Neural cell (in vitro differentiated cells): Measurements from ENCODE around the gene MCUR1. TPM values are rescaled to one million over a fixed set of nuclear protein-coding genes. Genes with fewer than 3 reads are reported as not detected.
"Not testable (repeated sequence)": the region's sequence is repeated elsewhere in the genome, so short reads cannot be mapped to it uniquely, and the experiment has no call there.

Experiments used
- H2AFZ ChIP-seq: fragments of 200-600, 300-800 bp; sonication (generic), shearing (Covaris generic); 2 replicates; pipeline ENCODE4 v1.6.0; 2014; ENCODE audit warnings: low read depth, mild to moderate bottlenecking, antibody characterized with exemption, low read length, moderate library complexity
- H3F3A ChIP-seq: fragments of 200-600 bp; shearing (Covaris generic); 2 replicates; pipeline ENCODE4 v1.6.1; 2016; ENCODE audit warnings: mild to moderate bottlenecking, moderate library complexity, mixed read lengths, antibody characterized with exemption, low read length; ENCODE audit not compliant: insufficient read depth, poor library complexity, severe bottlenecking
- H3K27ac ChIP-seq: fragments of 200-600, 300-800 bp; sonication (generic), shearing (Covaris generic); 2 replicates; pipeline ENCODE4 v1.5.1; 2014; ENCODE audit warnings: mild to moderate bottlenecking, low read length, moderate library complexity
- H3K27me3 ChIP-seq: fragments of 300-800, 200-600 bp; sonication (generic), shearing (Covaris generic); 2 replicates; pipeline ENCODE4 v1.6.0; 2014; ENCODE audit warnings: mild to moderate bottlenecking, low read depth, low read length, moderate library complexity; ENCODE audit not compliant: insufficient read depth
- H3K36me3 ChIP-seq: fragments of 300-800, 200-600 bp; sonication (generic), shearing (Covaris generic); 2 replicates; pipeline ENCODE4 v1.5.1; 2014; ENCODE audit warnings: mild to moderate bottlenecking, antibody characterized with exemption, low read length, moderate library complexity; ENCODE audit not compliant: insufficient read depth
- H3K4me2 ChIP-seq: fragments of 300-800, 200-600 bp; sonication (generic), shearing (Covaris generic); 2 replicates; pipeline ENCODE4 v1.6.0; 2014; ENCODE audit warnings: mild to moderate bottlenecking, low read length
- H3K4me3 ChIP-seq: fragments of 300-800, 200-600 bp; sonication (generic), shearing (Covaris generic); 2 replicates; pipeline ENCODE4 v1.5.1; 2014; ENCODE audit warnings: mild to moderate bottlenecking, low read length, moderate library complexity
- H3K79me2 ChIP-seq: fragments of 200-600 bp; shearing (Covaris generic); replicated peaks from 2 replicates; pipeline ENCODE4 v1.6.0; 2014; ENCODE audit warnings: mild to moderate bottlenecking, low read length, moderate library complexity; ENCODE audit not compliant: insufficient read depth
- H3K9ac ChIP-seq: fragments of 300-800, 200-600 bp; sonication (generic), shearing (Covaris generic); 2 replicates; pipeline ENCODE4 v1.6.1; 2016; ENCODE audit warnings: mild to moderate bottlenecking, low read length, mixed read lengths
- H3K9me2 ChIP-seq: fragments of 200-600 bp; shearing (Covaris generic); 2 replicates; pipeline ENCODE4 v1.6.1; 2016; ENCODE audit warnings: mild to moderate bottlenecking, low read length, mixed read lengths; ENCODE audit not compliant: insufficient read depth
- H3K9me3 ChIP-seq: fragments of 200-600, 300-800 bp; sonication (generic), shearing (Covaris generic); 2 replicates; pipeline ENCODE4 v1.6.1; 2016; ENCODE audit warnings: mild to moderate bottlenecking, mixed run types, low read length, moderate library complexity, mixed read lengths
- H4K20me1 ChIP-seq: fragments of 200-600 bp; shearing (Covaris generic); 2 replicates; pipeline ENCODE4 v1.6.1; 2016; ENCODE audit warnings: mild to moderate bottlenecking, mixed run types; ENCODE audit not compliant: insufficient read depth
- EZH2 ChIP-seq: fragments of 200-600, 300-800 bp; shearing (Covaris generic), sonication (generic); IDR thresholded peaks from 2 replicates; pipeline ENCODE4 v1.6.1; 2014; ENCODE audit warnings: antibody characterized with exemption, low read length, borderline replicate concordance, mild to moderate bottlenecking; ENCODE audit not compliant: insufficient read depth, poor library complexity, severe bottlenecking
- POLR2AphosphoS5 ChIP-seq: IDR thresholded peaks from 2 replicates; pipeline ENCODE4 v1.6.1; 2012
- SMC3 ChIP-seq: fragments of 450-650 bp; conservative IDR thresholded peaks from 2 replicates; pipeline ENCODE4 v1.6.1; 2014; ENCODE audit warnings: antibody characterized with exemption, mild to moderate bottlenecking, moderate library complexity; ENCODE audit not compliant: poor library complexity
- polyA plus RNA-seq: library from polyadenylated mRNA; depleted of rRNA; stranded (reverse); fragments of >200 nt; gene quantifications from 2 replicates; pipeline ENCODE4 v1.2.3, GENCODE V29; 2014
- TF ChIP-seq, protein P1 (sequence below): IDR thresholded peaks from 2 replicates; pipeline ENCODE4 v1.6.1; 2012; ENCODE audit warnings: borderline replicate concordance
- TF ChIP-seq, protein P2 (sequence below): fragments of 450-650 bp; IDR thresholded peaks from 2 replicates; pipeline ENCODE4 v1.5.1; 2014; ENCODE audit warnings: antibody characterized with exemption, mild to moderate bottlenecking, moderate library complexity; ENCODE audit not compliant: poor library complexity, severe bottlenecking

MCUR1 gene
- polyA plus RNA-seq, 1 donor from 2014 or later: 10.0 TPM

DNA sequence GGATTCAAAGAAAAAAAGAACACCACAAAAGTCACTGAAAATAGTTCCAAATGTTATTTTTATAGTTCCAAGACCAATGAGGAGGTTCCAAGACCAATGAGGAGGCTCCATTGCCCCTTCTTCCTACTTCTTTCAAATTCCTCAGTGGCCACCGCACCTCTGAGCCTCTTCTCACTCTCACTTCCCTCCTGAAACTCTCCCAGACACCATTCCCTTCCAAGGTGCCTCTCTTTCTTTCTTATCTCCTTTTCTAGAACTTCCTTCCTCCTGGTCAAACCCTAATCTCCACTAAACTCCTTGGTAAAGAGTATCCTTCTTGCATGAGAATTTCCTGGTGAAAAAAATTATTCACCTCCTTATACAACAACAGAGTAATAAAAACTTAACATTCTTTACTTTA lies 20.4 kb upstream of the MCUR1 start:
- Histone ChIP-seq H3K79me2 (no peaks in the 10 kb centered on the region), H3F3A (no peaks in the 10 kb centered on the region), H3K27me3 (no peaks in the 10 kb centered on the region), H3K9ac (no peak overlapping the region), H2AFZ (no peak overlapping the region), H3K4me2 (no peak overlapping the region), H4K20me1 (no peaks in the 10 kb centered on the region), H3K4me3 (no peak overlapping the region), H3K9me3 (peaks cover 3% of the 10 kb centered on the region), H3K9me2 (no peaks in the 10 kb centered on the region), H3K27ac (no peak overlapping the region), H3K36me3 (no peaks in the 10 kb centered on the region)
- TF ChIP-seq EZH2 (no peak), SMC3 (no peak), POLR2AphosphoS5 (no peak)
- TF ChIP-seq, protein P1, sequence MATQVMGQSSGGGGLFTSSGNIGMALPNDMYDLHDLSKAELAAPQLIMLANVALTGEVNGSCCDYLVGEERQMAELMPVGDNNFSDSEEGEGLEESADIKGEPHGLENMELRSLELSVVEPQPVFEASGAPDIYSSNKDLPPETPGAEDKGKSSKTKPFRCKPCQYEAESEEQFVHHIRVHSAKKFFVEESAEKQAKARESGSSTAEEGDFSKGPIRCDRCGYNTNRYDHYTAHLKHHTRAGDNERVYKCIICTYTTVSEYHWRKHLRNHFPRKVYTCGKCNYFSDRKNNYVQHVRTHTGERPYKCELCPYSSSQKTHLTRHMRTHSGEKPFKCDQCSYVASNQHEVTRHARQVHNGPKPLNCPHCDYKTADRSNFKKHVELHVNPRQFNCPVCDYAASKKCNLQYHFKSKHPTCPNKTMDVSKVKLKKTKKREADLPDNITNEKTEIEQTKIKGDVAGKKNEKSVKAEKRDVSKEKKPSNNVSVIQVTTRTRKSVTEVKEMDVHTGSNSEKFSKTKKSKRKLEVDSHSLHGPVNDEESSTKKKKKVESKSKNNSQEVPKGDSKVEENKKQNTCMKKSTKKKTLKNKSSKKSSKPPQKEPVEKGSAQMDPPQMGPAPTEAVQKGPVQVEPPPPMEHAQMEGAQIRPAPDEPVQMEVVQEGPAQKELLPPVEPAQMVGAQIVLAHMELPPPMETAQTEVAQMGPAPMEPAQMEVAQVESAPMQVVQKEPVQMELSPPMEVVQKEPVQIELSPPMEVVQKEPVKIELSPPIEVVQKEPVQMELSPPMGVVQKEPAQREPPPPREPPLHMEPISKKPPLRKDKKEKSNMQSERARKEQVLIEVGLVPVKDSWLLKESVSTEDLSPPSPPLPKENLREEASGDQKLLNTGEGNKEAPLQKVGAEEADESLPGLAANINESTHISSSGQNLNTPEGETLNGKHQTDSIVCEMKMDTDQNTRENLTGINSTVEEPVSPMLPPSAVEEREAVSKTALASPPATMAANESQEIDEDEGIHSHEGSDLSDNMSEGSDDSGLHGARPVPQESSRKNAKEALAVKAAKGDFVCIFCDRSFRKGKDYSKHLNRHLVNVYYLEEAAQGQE: no peak

DNA sequence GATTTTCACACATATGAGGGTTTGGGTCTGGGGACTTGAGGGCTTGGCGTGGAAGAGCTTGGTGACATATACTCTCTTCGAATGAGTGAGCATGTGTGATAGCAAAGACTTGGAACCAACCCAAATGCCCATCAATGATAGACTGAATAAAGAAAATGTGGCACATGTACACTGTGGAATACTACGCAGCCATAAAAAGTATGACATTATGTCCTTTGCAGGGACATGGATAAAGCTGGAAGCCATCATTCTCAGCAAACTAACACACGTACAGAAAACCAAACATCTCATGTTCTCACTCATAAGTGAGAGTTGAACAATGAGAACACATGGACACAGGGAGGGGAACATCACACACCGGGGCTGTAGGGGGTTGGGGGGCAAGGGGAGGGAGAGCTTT lies 19.7 kb upstream of the MCUR1 start:
- not testable (repeated sequence) for H3K9me2 ChIP-seq, H4K20me1 ChIP-seq, H3K9me3 ChIP-seq, H3K79me2 ChIP-seq, H3K36me3 ChIP-seq, H3K4me3 ChIP-seq, H3K27me3 ChIP-seq, H3K27ac ChIP-seq, H3F3A ChIP-seq, H2AFZ ChIP-seq, H3K9ac ChIP-seq, H3K4me2 ChIP-seq

DNA sequence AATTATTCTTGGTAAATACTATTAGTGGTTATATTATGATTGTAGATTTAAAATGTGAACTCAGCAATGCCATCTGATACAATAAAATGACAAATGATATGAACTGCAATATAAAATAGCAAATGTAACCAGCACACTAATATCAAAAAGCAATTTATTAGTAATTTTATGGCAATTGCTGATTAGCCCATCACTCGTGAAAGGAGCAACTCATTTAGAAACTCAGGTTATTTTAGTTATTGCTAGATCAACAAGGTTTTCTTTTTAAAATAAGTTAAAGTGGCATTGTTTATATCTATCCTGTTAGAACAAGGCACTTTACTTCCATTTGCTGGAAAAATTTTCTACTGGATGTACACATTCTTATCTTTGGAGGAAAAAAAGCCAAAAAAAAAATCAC lies 18.4 kb upstream of the MCUR1 start:
- Histone ChIP-seq H3K4me3 (no peak overlapping the region), H3F3A (no peaks in the 10 kb centered on the region), H3K27ac (no peak overlapping the region), H3K79me2 (no peaks in the 10 kb centered on the region), H3K9me2 (no peaks in the 10 kb centered on the region), H4K20me1 (no peaks in the 10 kb centered on the region), H3K27me3 (no peaks in the 10 kb centered on the region), H3K9ac (no peak overlapping the region), H2AFZ (no peak overlapping the region), H3K36me3 (no peaks in the 10 kb centered on the region), H3K4me2 (no peak overlapping the region), H3K9me3 (peaks cover 3% of the 10 kb centered on the region)
- TF ChIP-seq, protein P2, sequence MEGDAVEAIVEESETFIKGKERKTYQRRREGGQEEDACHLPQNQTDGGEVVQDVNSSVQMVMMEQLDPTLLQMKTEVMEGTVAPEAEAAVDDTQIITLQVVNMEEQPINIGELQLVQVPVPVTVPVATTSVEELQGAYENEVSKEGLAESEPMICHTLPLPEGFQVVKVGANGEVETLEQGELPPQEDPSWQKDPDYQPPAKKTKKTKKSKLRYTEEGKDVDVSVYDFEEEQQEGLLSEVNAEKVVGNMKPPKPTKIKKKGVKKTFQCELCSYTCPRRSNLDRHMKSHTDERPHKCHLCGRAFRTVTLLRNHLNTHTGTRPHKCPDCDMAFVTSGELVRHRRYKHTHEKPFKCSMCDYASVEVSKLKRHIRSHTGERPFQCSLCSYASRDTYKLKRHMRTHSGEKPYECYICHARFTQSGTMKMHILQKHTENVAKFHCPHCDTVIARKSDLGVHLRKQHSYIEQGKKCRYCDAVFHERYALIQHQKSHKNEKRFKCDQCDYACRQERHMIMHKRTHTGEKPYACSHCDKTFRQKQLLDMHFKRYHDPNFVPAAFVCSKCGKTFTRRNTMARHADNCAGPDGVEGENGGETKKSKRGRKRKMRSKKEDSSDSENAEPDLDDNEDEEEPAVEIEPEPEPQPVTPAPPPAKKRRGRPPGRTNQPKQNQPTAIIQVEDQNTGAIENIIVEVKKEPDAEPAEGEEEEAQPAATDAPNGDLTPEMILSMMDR: no peak
- no peak for TF ChIP-seq POLR2AphosphoS5
- TF ChIP-seq, protein P1: no peak
